Coronary artery (tissue), 2 donors: Measurements from ENCODE around the gene CALN1.

Experiments
- DNase-seq: peaks from one replicate; pipeline ENCODE4 v3.0.0-alpha.2; 2017; ENCODE audit warnings: low spot score
- H3K27ac ChIP-seq, 2 donors: fragments of 200-600 bp; sonication (generic); one replicate each; pipeline ENCODE4 v1.5.1; 2016 to 2019
- H3K4me3 ChIP-seq: fragments of 200-600 bp; sonication (generic); 2 replicates; pipeline ENCODE4 v1.5.1; 2016; ENCODE audit warnings: mild to moderate bottlenecking, moderate library complexity
- TF ChIP-seq, protein P1 (sequence below): fragments of 200-600 bp; sonication (generic); IDR thresholded peaks from one replicate; pipeline ENCODE4 v1.5.1; 2019; ENCODE audit warnings: antibody characterized with exemption

The CALN1 gene

DNA sequence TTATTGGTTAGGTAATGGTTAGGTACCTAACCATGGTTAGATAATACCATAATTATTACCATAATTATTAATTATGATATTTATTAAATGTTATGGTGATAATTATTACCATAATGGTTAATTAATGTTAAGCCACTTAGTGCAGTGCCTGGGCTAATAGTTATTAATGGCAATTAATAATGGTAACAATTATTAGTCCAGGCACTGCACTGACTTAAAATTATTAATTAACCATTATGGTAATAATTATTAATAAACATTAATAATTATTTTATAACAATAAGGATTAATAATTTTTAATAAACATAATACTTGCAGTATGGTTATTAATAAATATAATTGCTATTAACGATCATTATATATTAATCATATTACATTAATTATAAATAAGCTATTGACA is 604.0 kb downstream of the CALN1 start:
- Histone ChIP-seq H3K4me3 (no peak overlapping the region), H3K27ac (no peak overlapping the region)
- TF ChIP-seq, protein P1, sequence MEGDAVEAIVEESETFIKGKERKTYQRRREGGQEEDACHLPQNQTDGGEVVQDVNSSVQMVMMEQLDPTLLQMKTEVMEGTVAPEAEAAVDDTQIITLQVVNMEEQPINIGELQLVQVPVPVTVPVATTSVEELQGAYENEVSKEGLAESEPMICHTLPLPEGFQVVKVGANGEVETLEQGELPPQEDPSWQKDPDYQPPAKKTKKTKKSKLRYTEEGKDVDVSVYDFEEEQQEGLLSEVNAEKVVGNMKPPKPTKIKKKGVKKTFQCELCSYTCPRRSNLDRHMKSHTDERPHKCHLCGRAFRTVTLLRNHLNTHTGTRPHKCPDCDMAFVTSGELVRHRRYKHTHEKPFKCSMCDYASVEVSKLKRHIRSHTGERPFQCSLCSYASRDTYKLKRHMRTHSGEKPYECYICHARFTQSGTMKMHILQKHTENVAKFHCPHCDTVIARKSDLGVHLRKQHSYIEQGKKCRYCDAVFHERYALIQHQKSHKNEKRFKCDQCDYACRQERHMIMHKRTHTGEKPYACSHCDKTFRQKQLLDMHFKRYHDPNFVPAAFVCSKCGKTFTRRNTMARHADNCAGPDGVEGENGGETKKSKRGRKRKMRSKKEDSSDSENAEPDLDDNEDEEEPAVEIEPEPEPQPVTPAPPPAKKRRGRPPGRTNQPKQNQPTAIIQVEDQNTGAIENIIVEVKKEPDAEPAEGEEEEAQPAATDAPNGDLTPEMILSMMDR = no peak
- DNase-seq = no peak

DNA sequence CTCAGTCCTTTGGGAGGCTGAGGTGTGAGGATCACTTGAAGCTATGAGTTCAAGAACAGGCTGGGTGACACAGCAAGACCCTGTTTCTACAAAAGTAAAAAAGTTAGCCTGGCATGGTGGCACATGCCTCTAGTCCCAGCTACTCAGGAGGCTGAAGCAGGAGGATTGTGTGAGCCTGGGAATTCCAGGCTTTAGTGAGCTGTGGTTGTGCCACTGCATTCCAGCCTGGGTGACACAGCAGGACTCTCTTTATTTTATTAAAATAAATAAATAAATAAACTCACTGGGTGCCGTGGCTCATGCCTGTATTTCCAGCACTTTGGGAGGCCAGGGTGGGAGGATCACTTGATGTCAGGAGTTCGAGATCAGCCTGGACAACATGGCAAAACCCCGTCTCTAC is 607.9 kb downstream of the CALN1 start:
- DNase-seq = no peak
- Histone ChIP-seq H3K27ac (no peak overlapping the region), H3K4me3 (no peak overlapping the region)
- TF ChIP-seq, protein P1 = no peak

DNA sequence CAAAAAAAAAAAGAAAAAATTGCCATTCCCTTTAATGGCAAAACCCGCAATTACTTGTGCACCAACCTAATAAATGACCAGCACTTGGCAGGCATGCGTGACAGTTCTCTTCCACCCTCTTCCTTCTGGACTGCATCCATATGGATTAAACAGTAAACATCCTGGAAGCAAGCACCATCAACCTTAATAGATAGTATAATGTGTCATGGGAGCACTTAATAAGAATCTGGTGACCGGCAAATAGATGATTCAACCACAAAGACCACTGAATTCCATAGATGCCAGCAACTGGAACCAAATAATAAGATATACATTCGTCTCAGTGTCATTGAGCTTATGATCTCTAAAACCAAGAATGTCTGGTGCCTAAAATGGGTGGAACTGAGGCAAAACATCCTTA is 610.2 kb downstream of the CALN1 start:
- Histone ChIP-seq H3K4me3 (no peak overlapping the region), H3K27ac (no peak overlapping the region)
- DNase-seq = no peak
- TF ChIP-seq, protein P1 = no peak

DNA sequence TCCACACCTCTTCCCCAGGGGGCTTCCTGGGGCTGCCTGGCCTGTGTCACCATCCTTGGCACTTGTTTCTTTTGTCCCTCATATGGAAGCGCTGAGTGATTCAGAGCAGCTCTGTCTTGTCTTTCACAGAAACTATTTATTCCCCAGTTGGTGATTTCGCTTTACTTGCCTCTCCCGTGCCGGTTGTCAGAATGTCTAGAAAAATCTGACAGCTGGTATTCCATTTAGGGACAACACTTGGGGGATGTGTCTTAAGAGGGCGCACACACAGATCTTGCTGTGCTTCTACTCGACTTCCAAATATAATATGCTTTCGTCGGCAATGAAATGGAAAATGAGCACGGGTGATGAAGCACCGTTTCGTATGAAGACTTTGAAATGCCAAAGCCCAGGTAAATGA is 611.8 kb downstream of the CALN1 start:
- Histone ChIP-seq H3K4me3 (no peak overlapping the region), H3K27ac (no peak overlapping the region)
- TF ChIP-seq, protein P1 = no peak
- no peak for DNase-seq

DNA sequence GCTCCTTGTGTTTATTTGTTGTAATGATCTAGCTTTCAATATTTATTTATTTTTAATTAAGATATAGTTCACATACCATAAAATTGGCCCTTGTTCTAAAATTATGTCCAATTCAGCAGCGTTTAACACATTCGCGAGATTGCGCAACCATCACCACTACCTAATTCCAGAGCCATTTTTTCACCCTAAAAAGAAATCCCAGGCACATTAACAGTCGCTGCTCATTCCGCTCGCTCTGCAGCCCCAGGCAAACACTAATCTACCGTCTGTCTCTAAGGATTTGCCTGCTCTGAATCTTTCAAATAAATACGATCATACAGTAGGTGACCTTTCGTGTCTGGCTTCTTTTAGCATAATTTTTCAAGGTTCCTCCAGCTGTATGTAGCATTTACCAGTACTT is 616.7 kb downstream of the CALN1 start:
- TF ChIP-seq, protein P1 = no peak
- no peak overlapping the region for H3K27ac ChIP-seq
- no peak overlapping the region for H3K4me3 ChIP-seq
- no peak for DNase-seq

DNA sequence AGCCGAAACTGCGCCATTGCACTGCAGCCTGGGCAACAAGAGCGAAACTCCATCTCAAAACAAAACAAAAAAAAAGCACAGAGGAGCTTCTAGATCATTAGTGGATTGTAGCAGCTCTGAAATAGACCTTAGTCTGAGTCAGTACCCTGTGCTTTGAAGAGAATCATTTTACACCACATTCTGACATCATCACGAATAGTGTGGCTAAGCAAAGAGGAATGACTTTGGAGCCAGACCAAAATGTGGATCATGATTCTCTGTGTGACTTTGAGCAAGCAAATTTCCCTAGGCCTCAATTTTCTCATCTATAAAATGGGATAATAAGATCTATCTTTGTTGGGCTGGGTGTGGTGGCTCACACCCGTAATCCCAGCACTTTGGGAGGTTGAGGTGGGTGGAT is 618.9 kb downstream of the CALN1 start:
- TF ChIP-seq, protein P1 = no peak

DNA sequence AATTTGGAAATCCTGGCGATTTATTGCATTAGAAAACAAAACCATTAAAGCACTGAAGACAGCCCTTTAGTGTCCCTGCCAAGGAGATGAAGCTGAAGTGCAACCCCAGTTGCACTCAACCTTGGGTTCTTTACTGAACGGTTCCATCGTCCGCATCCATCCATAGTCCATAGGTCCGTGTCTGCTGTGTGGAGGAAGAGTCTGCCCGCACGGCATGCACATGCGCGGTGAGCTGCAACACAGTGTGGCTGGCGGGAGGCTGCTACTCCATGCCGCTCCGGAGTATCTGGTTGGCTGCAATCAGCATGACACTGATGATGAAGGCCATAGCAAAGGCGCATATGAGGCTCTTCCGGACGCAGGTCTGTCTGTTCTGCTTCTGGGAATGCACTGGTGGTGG is 624.6 kb downstream of the CALN1 start:
- TF ChIP-seq, protein P1 = no peak
- H3K4me3 ChIP-seq = no peak overlapping the region
- no peak overlapping the region for H3K27ac ChIP-seq
- no peak for DNase-seq

More for the DNA sequence above, 618.9 kb downstream of the CALN1 start:
- Histone ChIP-seq H3K4me3 (no peak overlapping the region), H3K27ac (no peak overlapping the region)
- DNase-seq = no peak
